Muscle of leg (tissue), 11 donors: ENCODE results near the gene NCCRP1. TPM values are rescaled to one million over a fixed set of nuclear protein-coding genes. Genes with fewer than 3 reads are reported as not detected.

ENCODE experiments used
- DNase-seq: peaks from one replicate; pipeline ENCODE4 v3.0.0; 2013
- H3K27ac ChIP-seq: one replicate; pipeline ENCODE4 v1.5.1; 2013; ENCODE audit warnings: mild to moderate bottlenecking, low read length, control low read depth
- H3K27me3 ChIP-seq: one replicate; pipeline ENCODE4 v1.6.1; 2013; ENCODE audit warnings: low read length; ENCODE audit not compliant: control insufficient read depth, insufficient read depth
- H3K36me3 ChIP-seq: one replicate; pipeline ENCODE4 v1.6.1; 2013; ENCODE audit warnings: low read length; ENCODE audit not compliant: control insufficient read depth, insufficient read depth
- H3K4me1 ChIP-seq: one replicate; pipeline ENCODE4 v1.6.1; 2013; ENCODE audit warnings: low read length; ENCODE audit not compliant: control insufficient read depth, insufficient read depth
- H3K4me3 ChIP-seq: one replicate; pipeline ENCODE4 v1.5.1; 2013; ENCODE audit warnings: low read length, control low read depth
- H3K9me3 ChIP-seq: replicated peaks from 2 replicates; pipeline ENCODE4 v1.6.1; 2013; ENCODE audit warnings: low read depth, low read length; ENCODE audit not compliant: control insufficient read depth
- WGBS: methylation state at CpG from one replicate; pipeline ENCODE4 v1.1.5; 2013; ENCODE audit warnings: missing lambda C conversion rate; ENCODE audit not compliant: insufficient coverage; 5-methylcytosine and 5-hydroxymethylcytosine counted together
- polyA plus RNA-seq, 8 donors: library from polyadenylated mRNA; unstranded; fragments of 120-200 nt; gene quantifications; one replicate each; pipeline versions ENCODE4 v1.2.1 to v1.2.3, GENCODE V29; 2013; ENCODE audit warnings: inconsistent platforms in 1 of 8, low replicate concordance in 1 of 8; ENCODE audit not compliant: insufficient read length in 8 of 8, insufficient read depth in 1 of 8
- total RNA-seq: library from RNA; stranded (reverse); fragments of 120-200 nt; gene quantifications from one replicate; pipeline ENCODE4 v1.2.4, GENCODE V29; 2013

Gene NCCRP1
- total and polyA plus RNA-seq, 9 donors = 0.04 to 0.35 (median 0.16) TPM; not detected in 3

- no peak for DNase-seq
- no peak overlapping the region for H3K27ac ChIP-seq
- H3K4me1 ChIP-seq = no peaks in the 10 kb centered on the region
- no peak overlapping the region for H3K4me3 ChIP-seq
- 92% methylated on average over 5 of the region's 9 CpGs for WGBS
- H3K9me3 ChIP-seq = no peaks in the 10 kb centered on the region
- peaks cover 43% of the 10 kb centered on the region for H3K36me3 ChIP-seq
- H3K27me3 ChIP-seq = no peaks in the 10 kb centered on the region
Measured at GRCh38 chr19:39180749-39181148, 16.0 kb upstream of the NCCRP1 start.

- peaks cover 34% of the 10 kb centered on the region for H3K36me3 ChIP-seq
- no peaks in the 10 kb centered on the region for H3K4me1 ChIP-seq
- no peak overlapping the region for H3K4me3 ChIP-seq
- DNase-seq = no peak
- no peaks in the 10 kb centered on the region for H3K9me3 ChIP-seq
- no peak overlapping the region for H3K27ac ChIP-seq
- no peaks in the 10 kb centered on the region for H3K27me3 ChIP-seq
- WGBS = 76% methylated on average over 13 of the region's 21 CpGs
Measured at GRCh38 chr19:39181500-39182173, 15.1 kb upstream of the NCCRP1 start.

- H3K27me3 ChIP-seq = no peaks in the 10 kb centered on the region
- no peak for DNase-seq
- H3K27ac ChIP-seq = no peak overlapping the region
- no peak overlapping the region for H3K4me3 ChIP-seq
- WGBS = 80% methylated on average over 1 of the region's 4 CpGs
- no peaks in the 10 kb centered on the region for H3K4me1 ChIP-seq
- H3K9me3 ChIP-seq = no peaks in the 10 kb centered on the region
- H3K36me3 ChIP-seq = peaks cover 31% of the 10 kb centered on the region
Measured at GRCh38 chr19:39182174-39182505, 14.6 kb upstream of the NCCRP1 start.

- Histone ChIP-seq H3K9me3 (no peaks in the 10 kb centered on the region), H3K4me1 (no peaks in the 10 kb centered on the region), H3K4me3 (no peak overlapping the region), H3K27ac (no peak overlapping the region), H3K27me3 (no peaks in the 10 kb centered on the region), H3K36me3 (peaks cover 22% of the 10 kb centered on the region)
- DNase-seq = no peak
- WGBS = 91% methylated on average over 5 of the region's 8 CpGs
Measured at GRCh38 chr19:39183104-39183503, 13.7 kb upstream of the NCCRP1 start.

- no peaks in the 10 kb centered on the region for H3K4me1 ChIP-seq
- H3K36me3 ChIP-seq = no peaks in the 10 kb centered on the region
- H3K27me3 ChIP-seq = no peaks in the 10 kb centered on the region
- no peak for DNase-seq
- no peak overlapping the region for H3K4me3 ChIP-seq
- 100% methylated on average over 1 of the region's 8 CpGs for WGBS
- H3K27ac ChIP-seq = no peak overlapping the region
- H3K9me3 ChIP-seq = no peaks in the 10 kb centered on the region
Measured at GRCh38 chr19:39186391-39186790, 10.4 kb upstream of the NCCRP1 start.

- no peaks in the 10 kb centered on the region for H3K9me3 ChIP-seq
- no peaks in the 10 kb centered on the region for H3K4me1 ChIP-seq
- no peak for DNase-seq
- H3K36me3 ChIP-seq = no peaks in the 10 kb centered on the region
- no peak overlapping the region for H3K4me3 ChIP-seq
- 37% methylated on average over 7 of the region's 8 CpGs for WGBS
- no peaks in the 10 kb centered on the region for H3K27me3 ChIP-seq
- H3K27ac ChIP-seq = no peak overlapping the region
Measured at GRCh38 chr19:39187552-39187943, 9.2 kb upstream of the NCCRP1 start.

GRCh38 chr19:39188960-39189359 is 7.8 kb upstream of the NCCRP1 start:
- peaks cover 3% of the 10 kb centered on the region for H3K27me3 ChIP-seq
- 84% methylated on average over 3 of the region's 6 CpGs for WGBS

GRCh38 chr19:39190768-39191167 is 6.0 kb upstream of the NCCRP1 start:
- WGBS = 35% methylated on average over 8 of the region's 11 CpGs
- peaks cover 16% of the 10 kb centered on the region for H3K27me3 ChIP-seq
- no peak for DNase-seq

More at GRCh38 chr19:39188960-39189359, 7.8 kb upstream of the NCCRP1 start:
- Histone ChIP-seq H3K4me1 (no peaks in the 10 kb centered on the region), H3K27ac (no peak overlapping the region), H3K36me3 (no peaks in the 10 kb centered on the region), H3K9me3 (no peaks in the 10 kb centered on the region), H3K4me3 (no peak overlapping the region)
- DNase-seq = no peak

GRCh38 chr19:39192846-39193245 is 3.9 kb upstream of the NCCRP1 start:
- Histone ChIP-seq H3K27ac (no peak overlapping the region), H3K36me3 (no peaks in the 10 kb centered on the region), H3K9me3 (no peaks in the 10 kb centered on the region), H3K4me3 (no peak overlapping the region), H3K27me3 (peaks cover 36% of the 10 kb centered on the region), H3K4me1 (peaks cover 2% of the 10 kb centered on the region)
- no peak for DNase-seq
- WGBS = 71% methylated on average over 1 of the region's 2 CpGs

More at GRCh38 chr19:39190768-39191167, 6.0 kb upstream of the NCCRP1 start:
- Histone ChIP-seq H3K4me1 (no peaks in the 10 kb centered on the region), H3K4me3 (no peak overlapping the region), H3K27ac (no peak overlapping the region), H3K36me3 (no peaks in the 10 kb centered on the region), H3K9me3 (no peaks in the 10 kb centered on the region)

- Histone ChIP-seq H3K27ac (no peak overlapping the region), H3K4me3 (no peak overlapping the region), H3K9me3 (no peaks in the 10 kb centered on the region), H3K4me1 (peaks cover 2% of the 10 kb centered on the region), H3K27me3 (peaks cover 44% of the 10 kb centered on the region), H3K36me3 (no peaks in the 10 kb centered on the region)
- no peak for DNase-seq
- 51% methylated on average over 2 of the region's 8 CpGs for WGBS
Measured at GRCh38 chr19:39193803-39194202, 3.0 kb upstream of the NCCRP1 start.
